H9 (cell line): Measurements from ENCODE around the gene CST3. TPM values are rescaled to one million over a fixed set of nuclear protein-coding genes. Genes with fewer than 3 reads are reported as not detected.

Experiments used
- DNase-seq: peaks from one replicate; pipeline ENCODE4 v3.0.0-alpha.2; 2017
- H2AFZ ChIP-seq: one replicate; pipeline ENCODE4 v1.6.1; 2013; ENCODE audit warnings: mild to moderate bottlenecking, low read length, control low read depth, moderate library complexity
- H2AK5ac ChIP-seq: 2 replicates; pipeline ENCODE4 v1.6.1; 2013; ENCODE audit warnings: low read length, control low read depth, mixed read lengths; ENCODE audit not compliant: insufficient read length
- H2BK120ac ChIP-seq: one replicate; pipeline ENCODE4 v1.6.1; 2013; ENCODE audit warnings: low read depth, mild to moderate bottlenecking, low read length, control low read depth, inconsistent platforms; ENCODE audit not compliant: poor library complexity, severe bottlenecking
- H2BK12ac ChIP-seq: 2 replicates; pipeline ENCODE4 v1.6.1; 2013; ENCODE audit warnings: low read length, control low read depth, mixed read lengths, low read depth; ENCODE audit not compliant: insufficient read length
- H2BK15ac ChIP-seq: 2 replicates; pipeline ENCODE4 v1.6.1; 2013; ENCODE audit warnings: low read depth, low read length, control low read depth
- H2BK20ac ChIP-seq: one replicate; pipeline ENCODE4 v1.6.1; 2013; ENCODE audit warnings: low read depth, mild to moderate bottlenecking, low read length, control low read depth, inconsistent platforms; ENCODE audit not compliant: poor library complexity, severe bottlenecking
- H2BK5ac ChIP-seq: 2 replicates; pipeline ENCODE4 v1.6.1; 2013; ENCODE audit warnings: low read length, control low read depth, mixed read lengths; ENCODE audit not compliant: insufficient read length
- H3K14ac ChIP-seq: 2 replicates; pipeline ENCODE4 v1.6.1; 2013; ENCODE audit warnings: low read length, control low read depth; ENCODE audit not compliant: insufficient read depth
- H3K18ac ChIP-seq: 2 replicates; pipeline ENCODE4 v1.6.1; 2013; ENCODE audit warnings: low read depth, mild to moderate bottlenecking, mixed read lengths, low read length, control low read depth; ENCODE audit not compliant: insufficient read length
- H3K23ac ChIP-seq: 2 replicates; pipeline ENCODE4 v1.6.1; 2013; ENCODE audit warnings: low read length, control low read depth, mixed read lengths, low read depth; ENCODE audit not compliant: insufficient read length
- H3K23me2 ChIP-seq: 2 replicates; pipeline ENCODE4 v1.6.1; 2013; ENCODE audit warnings: low read depth, mild to moderate bottlenecking, mixed read lengths, low read length, control low read depth; ENCODE audit not compliant: insufficient read length, poor library complexity, severe bottlenecking
- H3K27ac ChIP-seq: 2 replicates; pipeline ENCODE4 v1.5.1; 2013; ENCODE audit warnings: low read length, control low read depth, mixed read lengths, low read depth; ENCODE audit not compliant: insufficient read length
- H3K27me3 ChIP-seq: 2 replicates; pipeline ENCODE4 v1.6.1; 2013; ENCODE audit warnings: low read length, control low read depth, inconsistent platforms; ENCODE audit not compliant: insufficient read depth
- H3K4ac ChIP-seq: 2 replicates; pipeline ENCODE4 v1.6.1; 2013; ENCODE audit warnings: low read depth, mild to moderate bottlenecking, control low read depth, inconsistent platforms, low read length, moderate library complexity
- H3K4me1 ChIP-seq: 2 replicates; pipeline ENCODE4 v1.6.1; 2013; ENCODE audit warnings: low read length, control low read depth, inconsistent platforms; ENCODE audit not compliant: insufficient read depth
- H3K4me2 ChIP-seq: 2 replicates; pipeline ENCODE4 v1.6.1; 2013; ENCODE audit warnings: low read length, control low read depth, mixed read lengths; ENCODE audit not compliant: insufficient read length, insufficient read depth
- H3K56ac ChIP-seq: 2 replicates; pipeline ENCODE4 v1.6.1; 2013; ENCODE audit warnings: low read depth, mild to moderate bottlenecking, mixed read lengths, low read length, control low read depth; ENCODE audit not compliant: insufficient read length
- H3K79me1 ChIP-seq: 2 replicates; pipeline ENCODE4 v1.6.1; 2013; ENCODE audit warnings: low read depth, mild to moderate bottlenecking, moderate library complexity, low read length, control low read depth, inconsistent platforms; ENCODE audit not compliant: insufficient read depth, poor library complexity, severe bottlenecking
- H3K79me2 ChIP-seq: 2 replicates; pipeline ENCODE4 v1.6.1; 2013; ENCODE audit warnings: low read length, control low read depth, inconsistent platforms; ENCODE audit not compliant: insufficient read depth
- H3K9ac ChIP-seq: 2 replicates; pipeline ENCODE4 v1.6.1; 2013; ENCODE audit warnings: low read length, control low read depth, mixed read lengths; ENCODE audit not compliant: insufficient read length; ENCODE audit errors: extremely low read depth
- H3K9me3 ChIP-seq: one replicate; pipeline ENCODE4 v1.6.1; 2013; ENCODE audit warnings: low read depth, low read length, inconsistent platforms; ENCODE audit not compliant: control insufficient read depth
- H3T11ph ChIP-seq: one replicate; pipeline ENCODE4 v1.6.1; 2013; ENCODE audit warnings: mild to moderate bottlenecking, low read length, control low read depth, inconsistent platforms
- H4K20me1 ChIP-seq: one replicate; pipeline ENCODE4 v1.6.1; 2013; ENCODE audit not compliant: control insufficient read depth, insufficient read length, insufficient read depth
- H4K5ac ChIP-seq: 2 replicates; pipeline ENCODE4 v1.6.1; 2013; ENCODE audit warnings: low read depth, mild to moderate bottlenecking, mixed read lengths, low read length, control low read depth; ENCODE audit not compliant: insufficient read length
- H4K8ac ChIP-seq: replicated peaks from 2 replicates; pipeline ENCODE4 v1.6.1; 2013; ENCODE audit warnings: low read length, control low read depth, mixed read lengths, low read depth; ENCODE audit not compliant: insufficient read length
- H4K91ac ChIP-seq: 2 replicates; pipeline ENCODE4 v1.6.1; 2013; ENCODE audit warnings: low read depth, mild to moderate bottlenecking, moderate library complexity, mixed read lengths, low read length, control low read depth; ENCODE audit not compliant: insufficient read length
- H3K27ac Mint-ChIP-seq, 3 experiments: 2 replicates in 2 of 3; 3 replicates in 1 of 3; pipeline ENCODE4 v1.8.0; 2020 to 2021; ENCODE audit warnings: mixed read lengths in 3 of 3, mild to moderate bottlenecking in 1 of 3, moderate library complexity in 1 of 3
- H3K27me3 Mint-ChIP-seq: 2 replicates; pipeline ENCODE4 v1.8.0; 2021; ENCODE audit warnings: low read depth, mild to moderate bottlenecking, moderate library complexity, mixed read lengths
- H3K36me3 Mint-ChIP-seq, 3 experiments: 2 replicates in 2 of 3; 3 replicates in 1 of 3; pipeline ENCODE4 v1.8.0; 2020 to 2021; ENCODE audit warnings: low read depth in 3 of 3, mixed read lengths in 3 of 3; ENCODE audit not compliant: insufficient read depth in 1 of 3
- H3K4me1 Mint-ChIP-seq, 2 experiments: 2 replicates each; pipeline ENCODE4 v1.8.0; 2020; ENCODE audit warnings: mixed read lengths in 2 of 2
- H3K4me3 Mint-ChIP-seq, 2 experiments: 2 replicates in 1 of 2; 3 replicates in 1 of 2; pipeline ENCODE4 v1.8.0; 2020 to 2021; ENCODE audit warnings: mild to moderate bottlenecking in 2 of 2, mixed read lengths in 2 of 2, moderate library complexity in 1 of 2
- H3K9me3 Mint-ChIP-seq, 2 experiments: 2 replicates in 1 of 2; 3 replicates in 1 of 2; pipeline ENCODE4 v1.8.0; 2020; ENCODE audit warnings: mild to moderate bottlenecking in 2 of 2, mixed read lengths in 2 of 2, moderate library complexity in 1 of 2
- WGBS: extraction: QIAGEN DNeasy Blood & Tissue Kit; methylation state at CpG from one replicate; pipeline ENCODE4 v1.1.7; 2013; ENCODE audit warnings: missing lambda C conversion rate, low lambda C conversion rate, mixed read lengths; ENCODE audit not compliant: insufficient read length; ENCODE audit errors: extremely low coverage; 5-methylcytosine and 5-hydroxymethylcytosine counted together
- total RNA-seq: library from RNA; stranded (reverse); gene quantifications from 2 replicates; pipeline ENCODE4 v1.2.1, GENCODE V29; 2021
- TF ChIP-seq, protein P1 (sequence below): fragments of 200-600 bp; sonication (generic); conservative IDR thresholded peaks from 3 replicates; pipeline ENCODE4 v1.8.0; 2021; ENCODE audit warnings: antibody characterized with exemption, mild to moderate bottlenecking

CST3 gene
- total RNA-seq, 1 experiment from 2014 or later, result 77.2 TPM

GRCh38 chr20:23670361-23670760, 32.6 kb upstream of the CST3 start:
- Histone ChIP-seq H2BK5ac (no peak overlapping the region), H3K79me2 (no peaks in the 10 kb centered on the region), H2BK120ac (no peak overlapping the region), H3K79me1 (no peaks in the 10 kb centered on the region), H4K20me1 (no peaks in the 10 kb centered on the region), H4K8ac (no peak overlapping the region), H2AFZ (no peak overlapping the region), H2BK12ac (no peak overlapping the region), H4K5ac (no peak overlapping the region), H2BK20ac (no peak overlapping the region), H3K14ac (no peak overlapping the region), H3K27ac (no peak overlapping the region), H4K91ac (no peak overlapping the region), H3K27me3 (no peaks in the 10 kb centered on the region), H2AK5ac (no peak overlapping the region), H3K23me2 (no peaks in the 10 kb centered on the region), H2BK15ac (no peak overlapping the region), H3T11ph (no peak overlapping the region), H3K4ac (no peak overlapping the region), H3K23ac (no peak overlapping the region), H3K4me2 (no peak overlapping the region), H3K4me1 (no peaks in the 10 kb centered on the region), H3K18ac (no peak overlapping the region), H3K56ac (no peak overlapping the region), H3K9ac (no peak overlapping the region), H3K9me3 (no peaks in the 10 kb centered on the region)
- no peaks in the 10 kb centered on the region for H3K9me3 Mint-ChIP-seq
- no peaks in the 10 kb centered on the region for H3K36me3 Mint-ChIP-seq
- no peak overlapping the region for H3K27ac Mint-ChIP-seq
- H3K4me1 Mint-ChIP-seq, result no peaks in the 10 kb centered on the region
- TF ChIP-seq, protein P1, sequence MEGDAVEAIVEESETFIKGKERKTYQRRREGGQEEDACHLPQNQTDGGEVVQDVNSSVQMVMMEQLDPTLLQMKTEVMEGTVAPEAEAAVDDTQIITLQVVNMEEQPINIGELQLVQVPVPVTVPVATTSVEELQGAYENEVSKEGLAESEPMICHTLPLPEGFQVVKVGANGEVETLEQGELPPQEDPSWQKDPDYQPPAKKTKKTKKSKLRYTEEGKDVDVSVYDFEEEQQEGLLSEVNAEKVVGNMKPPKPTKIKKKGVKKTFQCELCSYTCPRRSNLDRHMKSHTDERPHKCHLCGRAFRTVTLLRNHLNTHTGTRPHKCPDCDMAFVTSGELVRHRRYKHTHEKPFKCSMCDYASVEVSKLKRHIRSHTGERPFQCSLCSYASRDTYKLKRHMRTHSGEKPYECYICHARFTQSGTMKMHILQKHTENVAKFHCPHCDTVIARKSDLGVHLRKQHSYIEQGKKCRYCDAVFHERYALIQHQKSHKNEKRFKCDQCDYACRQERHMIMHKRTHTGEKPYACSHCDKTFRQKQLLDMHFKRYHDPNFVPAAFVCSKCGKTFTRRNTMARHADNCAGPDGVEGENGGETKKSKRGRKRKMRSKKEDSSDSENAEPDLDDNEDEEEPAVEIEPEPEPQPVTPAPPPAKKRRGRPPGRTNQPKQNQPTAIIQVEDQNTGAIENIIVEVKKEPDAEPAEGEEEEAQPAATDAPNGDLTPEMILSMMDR, result no peak
- H3K27me3 Mint-ChIP-seq, result peaks cover 2% of the 10 kb centered on the region; the same call in 1 of the 2 replicates
- WGBS, result no CpG with 5 or more reads among the region's 1 CpG
- H3K4me3 Mint-ChIP-seq, result no peak overlapping the region
- no peak for DNase-seq
